ENCODE measurements around the gene LRP1B.

GRCh38 chr2:141380008-141380979 lies 750.5 kb downstream of the LRP1B start:
- TF ChIP-seq CTCF (IDR thresholded peaks at IDR 0.05; ENCODE audit: low read length) (no peak), EZH2 (optimal IDR thresholded peaks at IDR 0.05; ENCODE audit: low read depth, low read length) (no peak)
